Activated B cell treated with CpG ODN at 0.5 μM for 24 hours (primary cell): ENCODE results near the gene ANKDD1A. TPM values are rescaled to one million over a fixed set of nuclear protein-coding genes. Genes with fewer than 3 reads are reported as not detected.

Experiments
- ATAC-seq: fragments of 200-7000 bp; cut with Tn5 transposase; one replicate; pipeline ENCODE4 v1.10.0; 2021; ENCODE audit warnings: low read depth, mild to moderate bottlenecking, moderate library complexity
- CTCF ChIA-PET: fragments of 350-600 bp; sonication (Branson Sonifier 250); formaldehyde crosslinking; loops from one replicate; lab custom pipeline; 2021; ENCODE audit warnings: antibody characterized with exemption; lab: Charles Lee
- POLR2A ChIA-PET: fragments of 350-600 bp; sonication (Branson Sonifier 250); formaldehyde crosslinking; loops from one replicate; lab custom pipeline; 2021; ENCODE audit warnings: antibody characterized with exemption; lab: Charles Lee
- DNase-seq: peaks from one replicate; pipeline ENCODE4 v3.0.0; 2022
- H3K27ac Mint-ChIP-seq: one replicate; pipeline ENCODE4 v1.8.0; 2020; ENCODE audit warnings: mixed read lengths
- H3K27me3 Mint-ChIP-seq: one replicate; pipeline ENCODE4 v1.8.0; 2021; ENCODE audit warnings: mixed read lengths
- H3K36me3 Mint-ChIP-seq: one replicate; pipeline ENCODE4 v1.8.0; 2021; ENCODE audit warnings: low read depth, mixed read lengths
- H3K4me1 Mint-ChIP-seq: one replicate; pipeline ENCODE4 v1.8.0; 2021; ENCODE audit warnings: mixed read lengths
- H3K4me3 Mint-ChIP-seq: one replicate; pipeline ENCODE4 v1.8.0; 2020; ENCODE audit warnings: mild to moderate bottlenecking, mixed read lengths
- H3K9me3 Mint-ChIP-seq: one replicate; pipeline ENCODE4 v1.8.0; 2020; ENCODE audit warnings: mixed read lengths
- intact Hi-C: fragments of 100-400 bp; cut with micrococcal nuclease; formaldehyde crosslinking; loops from one replicate; pipeline ENCODE4 v1.15.1; 2024
- total RNA-seq: library from RNA; stranded (reverse); gene quantifications from 2 replicates; pipeline ENCODE4 v1.2.3, GENCODE V29; 2022
- TF ChIP-seq, protein P1 (sequence below): fragments of 200-600 bp; IDR thresholded peaks from one replicate; pipeline ENCODE4 v1.8.0; 2022; ENCODE audit warnings: antibody characterized with exemption, mild to moderate bottlenecking

The ANKDD1A gene
- total RNA-seq, 1 donor from 2014 or later: 3.9 TPM

DNA sequence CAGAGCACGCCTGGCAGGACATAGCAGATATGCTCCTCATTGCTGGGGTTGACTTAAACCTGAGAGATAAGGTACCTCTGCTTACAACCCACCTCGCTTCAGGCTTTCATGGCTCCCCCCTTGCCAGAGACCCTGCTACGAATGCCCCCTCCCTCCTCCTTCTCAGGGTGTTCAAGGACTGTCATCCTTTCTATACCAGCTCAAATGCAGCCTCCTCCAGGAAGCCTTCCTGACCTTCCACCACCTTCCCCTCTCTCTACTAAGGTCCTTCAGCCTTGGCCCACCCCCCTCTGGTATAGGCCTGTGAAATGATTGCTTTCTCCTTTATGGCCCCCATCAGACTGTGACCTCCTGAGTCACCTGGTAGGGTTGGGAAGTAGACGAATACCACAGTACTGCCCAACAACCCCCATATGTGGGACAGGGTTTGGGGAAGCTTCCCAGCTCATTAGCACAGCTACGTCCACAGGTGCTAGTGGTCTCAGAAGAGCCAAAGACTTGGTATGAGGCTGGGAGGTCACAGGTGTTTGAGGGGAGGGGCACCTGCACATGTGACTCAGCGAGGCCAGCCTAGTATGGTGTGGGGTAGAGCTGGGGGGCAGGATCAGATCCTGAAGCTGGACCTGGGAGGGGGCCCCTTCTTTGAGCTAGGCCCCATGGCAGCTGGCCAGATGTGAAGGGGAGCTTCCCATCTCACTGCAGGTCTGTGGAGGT lies 32.0 kb downstream of the ANKDD1A start:
- no peaks in the 10 kb centered on the region for H3K36me3 Mint-ChIP-seq
- no peak overlapping the region for H3K4me3 Mint-ChIP-seq
- TF ChIP-seq, protein P1, sequence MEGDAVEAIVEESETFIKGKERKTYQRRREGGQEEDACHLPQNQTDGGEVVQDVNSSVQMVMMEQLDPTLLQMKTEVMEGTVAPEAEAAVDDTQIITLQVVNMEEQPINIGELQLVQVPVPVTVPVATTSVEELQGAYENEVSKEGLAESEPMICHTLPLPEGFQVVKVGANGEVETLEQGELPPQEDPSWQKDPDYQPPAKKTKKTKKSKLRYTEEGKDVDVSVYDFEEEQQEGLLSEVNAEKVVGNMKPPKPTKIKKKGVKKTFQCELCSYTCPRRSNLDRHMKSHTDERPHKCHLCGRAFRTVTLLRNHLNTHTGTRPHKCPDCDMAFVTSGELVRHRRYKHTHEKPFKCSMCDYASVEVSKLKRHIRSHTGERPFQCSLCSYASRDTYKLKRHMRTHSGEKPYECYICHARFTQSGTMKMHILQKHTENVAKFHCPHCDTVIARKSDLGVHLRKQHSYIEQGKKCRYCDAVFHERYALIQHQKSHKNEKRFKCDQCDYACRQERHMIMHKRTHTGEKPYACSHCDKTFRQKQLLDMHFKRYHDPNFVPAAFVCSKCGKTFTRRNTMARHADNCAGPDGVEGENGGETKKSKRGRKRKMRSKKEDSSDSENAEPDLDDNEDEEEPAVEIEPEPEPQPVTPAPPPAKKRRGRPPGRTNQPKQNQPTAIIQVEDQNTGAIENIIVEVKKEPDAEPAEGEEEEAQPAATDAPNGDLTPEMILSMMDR: no peak
- intact Hi-C loops: no loop called here
- no peaks in the 10 kb centered on the region for H3K4me1 Mint-ChIP-seq
- no peak overlapping the region for H3K27ac Mint-ChIP-seq
- no peaks in the 10 kb centered on the region for H3K9me3 Mint-ChIP-seq
- POLR2A ChIA-PET: interaction anchor here (0.6 kb wide), 1 partner anchor 187 kb away, joined by 7 read pairs; no protein-coding TSS in a partner anchor
- CTCF ChIA-PET: interaction anchor here (0.6 kb wide), 1 partner anchor 73 kb away, joined by 3 read pairs; no protein-coding TSS in a partner anchor
- ATAC-seq: no peak
- no peaks in the 10 kb centered on the region for H3K27me3 Mint-ChIP-seq
- DNase-seq: no peak

DNA sequence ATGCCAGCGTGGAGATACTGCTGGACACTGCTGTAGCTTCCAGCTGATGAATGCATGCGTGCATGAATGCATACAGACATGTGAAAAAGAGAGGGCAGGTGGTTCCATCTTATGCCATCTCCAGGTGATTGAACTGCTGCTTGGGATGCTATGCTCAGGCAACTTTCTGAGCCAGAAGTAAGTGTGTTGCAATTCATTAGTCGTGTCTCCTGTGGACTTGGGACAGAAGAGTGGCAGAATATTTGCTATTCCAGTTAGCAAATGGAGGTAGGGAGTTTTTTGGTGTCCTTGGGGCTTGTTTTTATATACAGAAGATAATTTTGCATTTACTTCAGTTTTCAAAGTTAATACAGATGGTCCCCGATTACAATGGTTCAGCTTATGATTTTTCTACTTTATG lies 33.3 kb downstream of the ANKDD1A start:
- intact Hi-C loops: no loop called here
- TF ChIP-seq, protein P1: no peak
- ATAC-seq (no peak), DNase-seq (no peak)
- POLR2A ChIA-PET: no interaction called here
- no peaks in the 10 kb centered on the region for H3K9me3 Mint-ChIP-seq
- H3K4me1 Mint-ChIP-seq: no peaks in the 10 kb centered on the region
- CTCF ChIA-PET: no interaction called here
- no peak overlapping the region for H3K27ac Mint-ChIP-seq
- H3K4me3 Mint-ChIP-seq: no peak overlapping the region
- no peaks in the 10 kb centered on the region for H3K36me3 Mint-ChIP-seq
- H3K27me3 Mint-ChIP-seq: no peaks in the 10 kb centered on the region

DNA sequence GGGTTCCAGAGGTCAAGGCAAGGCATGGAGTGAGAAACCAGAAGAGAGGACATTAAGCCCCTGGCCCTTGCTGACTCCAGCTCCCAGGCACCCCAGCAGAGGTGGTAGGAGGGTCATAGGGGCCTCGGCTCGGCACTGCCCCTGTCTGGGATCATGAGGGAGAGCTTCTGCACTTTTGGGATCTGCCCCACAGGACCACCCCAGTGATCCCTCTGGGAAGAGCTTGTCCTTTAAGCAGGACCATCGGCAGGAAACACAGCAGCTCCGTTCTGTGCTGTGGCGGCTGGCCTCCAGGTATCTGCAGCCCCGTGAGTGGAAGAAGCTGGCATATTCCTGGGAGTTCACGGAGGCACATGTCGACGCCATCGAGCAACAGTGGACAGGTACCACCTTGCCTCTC lies 35.5 kb downstream of the ANKDD1A start:
- DNase-seq (no peak), ATAC-seq (no peak)
- Mint-ChIP-seq H3K27me3 (no peaks in the 10 kb centered on the region), H3K9me3 (no peaks in the 10 kb centered on the region), H3K27ac (no peak overlapping the region), H3K36me3 (no peaks in the 10 kb centered on the region), H3K4me3 (no peak overlapping the region), H3K4me1 (peaks cover 12% of the 10 kb centered on the region)
- intact Hi-C loops: no loop called here
- ChIA-PET POLR2A (no interaction called here), CTCF (no interaction called here)
- TF ChIP-seq, protein P1: no peak

DNA sequence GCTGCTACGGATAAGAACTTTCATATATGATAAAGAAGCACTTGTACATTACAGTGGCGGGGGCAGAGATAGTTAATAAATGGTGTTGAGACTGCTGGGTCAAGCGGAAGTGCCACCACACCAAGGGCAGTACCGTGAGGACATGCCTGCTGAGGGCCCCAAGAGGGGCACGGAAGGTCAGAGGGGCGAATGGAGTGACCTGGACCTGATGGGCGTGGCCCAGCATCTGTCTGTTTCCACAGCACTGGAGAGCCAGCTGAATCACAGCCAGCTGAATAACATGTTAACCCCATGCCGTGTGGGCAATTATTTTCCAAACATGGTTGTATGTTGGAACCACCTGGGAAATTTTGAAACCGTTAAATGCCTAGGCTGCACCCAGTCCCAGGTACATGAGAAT lies 37.2 kb downstream of the ANKDD1A start:
- no peak overlapping the region for H3K4me3 Mint-ChIP-seq
- ChIA-PET CTCF (no interaction called here), POLR2A (no interaction called here)

DNA sequence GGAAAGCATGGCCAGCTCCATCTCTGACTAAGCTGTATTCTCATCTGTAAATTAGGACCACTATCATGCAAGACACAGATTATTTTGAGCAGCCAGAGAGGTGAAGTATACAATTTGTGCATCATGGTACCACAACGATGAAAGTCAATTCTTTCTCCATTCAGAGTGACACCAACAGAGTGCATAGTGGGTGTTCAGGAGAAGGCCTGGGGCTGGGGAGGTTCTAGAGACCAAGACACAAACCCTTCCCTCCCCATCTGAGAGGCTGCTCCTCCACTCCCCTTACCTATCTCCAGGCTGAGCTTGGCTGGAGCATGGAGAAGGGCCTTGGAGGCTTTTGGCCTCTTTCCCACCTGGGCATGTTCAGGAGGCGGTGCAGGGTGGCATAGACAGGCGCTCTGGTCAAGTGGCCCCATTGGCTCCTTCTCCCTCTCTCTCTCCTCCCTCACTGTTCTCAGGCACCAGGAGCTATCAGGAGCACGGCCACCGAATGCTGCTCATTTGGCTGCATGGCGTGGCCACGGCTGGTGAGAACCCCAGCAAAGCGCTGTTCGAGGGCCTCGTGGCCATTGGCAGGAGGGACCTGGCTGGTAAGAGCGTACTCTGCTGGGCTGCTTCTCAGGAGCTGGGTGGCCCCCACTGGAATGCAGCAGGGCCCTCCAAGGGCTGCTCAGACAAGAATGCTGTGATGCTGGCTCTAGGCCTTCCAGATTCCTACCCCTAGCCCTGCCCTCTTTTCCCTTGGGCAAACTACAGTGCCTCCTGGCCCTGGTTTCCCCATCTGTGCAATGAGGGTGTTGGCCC lies 37.9 kb downstream of the ANKDD1A start:
- CTCF ChIA-PET: no interaction called here
- ATAC-seq: no peak
- no peaks in the 10 kb centered on the region for H3K27me3 Mint-ChIP-seq

More for the DNA sequence above, 37.2 kb downstream of the ANKDD1A start:
- H3K27me3 Mint-ChIP-seq: no peaks in the 10 kb centered on the region
- H3K36me3 Mint-ChIP-seq: no peaks in the 10 kb centered on the region
- TF ChIP-seq, protein P1: no peak
- H3K4me1 Mint-ChIP-seq: peaks cover 29% of the 10 kb centered on the region
- H3K9me3 Mint-ChIP-seq: no peaks in the 10 kb centered on the region
- intact Hi-C loops: no loop called here
- H3K27ac Mint-ChIP-seq: no peak overlapping the region
- DNase-seq: no peak
- no peak for ATAC-seq

More for the DNA sequence above, 37.9 kb downstream of the ANKDD1A start:
- Mint-ChIP-seq H3K36me3 (no peaks in the 10 kb centered on the region), H3K4me3 (no peak overlapping the region), H3K27ac (no peak overlapping the region), H3K9me3 (peaks cover 4% of the 10 kb centered on the region), H3K4me1 (peaks cover 36% of the 10 kb centered on the region)
- intact Hi-C loops: no loop called here
- TF ChIP-seq, protein P1: no peak
- no peak for DNase-seq
- POLR2A ChIA-PET: no interaction called here
